ENCODE results near the gene CDIPT. TPM values are rescaled to one million over a fixed set of nuclear protein-coding genes. Genes with fewer than 3 reads are reported as not detected.

Gene CDIPT
- total RNA-seq, 1 experiment from 2014 or later: 58.3 TPM

DNA sequence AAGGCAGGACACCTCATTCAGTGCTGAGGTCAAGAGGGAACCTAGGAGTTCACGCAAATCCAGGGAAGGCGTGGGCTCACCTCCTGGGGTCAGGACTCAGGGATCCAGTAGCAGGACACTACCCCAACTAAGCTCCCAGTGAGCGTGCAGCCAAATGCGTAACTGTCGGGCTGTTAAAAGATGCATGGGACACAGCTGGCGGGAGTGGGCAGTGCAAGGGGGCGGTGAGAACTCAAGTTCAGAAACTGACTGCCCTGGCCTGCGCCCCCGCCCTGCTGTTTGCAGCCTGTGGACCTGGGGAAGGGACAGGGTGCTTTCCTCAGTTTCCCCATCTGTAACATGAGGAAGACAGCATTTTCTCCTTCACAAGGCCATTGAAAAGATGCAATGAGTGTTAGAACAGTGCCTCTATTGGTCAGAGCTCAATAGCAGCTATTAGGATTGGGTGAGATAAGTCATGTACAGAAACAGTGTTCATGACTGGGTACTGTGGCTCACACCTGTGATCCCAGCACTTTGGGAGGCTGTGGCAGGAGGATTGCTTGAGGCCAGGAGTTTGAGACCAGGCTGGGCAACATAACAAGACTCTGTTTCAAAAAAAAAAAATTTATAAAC lies 20.2 kb downstream of the CDIPT start:
- H3K36me3 ChIP-seq (ENCODE audit: control insufficient read depth in 1 of 2, insufficient read depth in 2 of 2, low read length in 2 of 2): peaks cover 0 to 2% of the 10 kb centered on the region in 2 experiments; a peak in 2 of 4 replicates
- POLR2A ChIA-PET: no interaction called here
- H3K9me2 ChIP-seq (ENCODE audit: insufficient read depth): no peaks in the 10 kb centered on the region
- no peaks in the 10 kb centered on the region for H3K79me2 ChIP-seq (ENCODE audit: insufficient read depth, low read length)
- RAD21 ChIA-PET (ENCODE audit: low non-redundant PET in 1 of 2, low total read pairs in 2 of 2, uncharacterized antibody in 2 of 2, unreplicated experiment in 2 of 2): no interaction called here
- H2AFZ ChIP-seq (ENCODE audit: low read depth, low read length, poor library complexity, severe bottlenecking): no peak overlapping the region
- no peak overlapping the region for H3K4me3 ChIP-seq (replicated peaks in 1 of 2; ENCODE audit: low read depth in 1 of 2, low read length in 2 of 2)
- no peak overlapping the region for H3K9ac ChIP-seq (ENCODE audit: low read length)
- H4K20me1 ChIP-seq (ENCODE audit: insufficient read depth): no peaks in the 10 kb centered on the region
- DNase-seq (ENCODE audit: low read depth, low spot score) (no peak), ATAC-seq (peak; percentile 80)
- no peaks in the 10 kb centered on the region for H3K4me1 ChIP-seq (ENCODE audit: control insufficient read depth in 1 of 2, insufficient read depth in 2 of 2, low read length in 2 of 2)
- CTCF ChIA-PET: interaction anchor here (1.1 kb wide), 1 partner anchor 35 kb away, joined by 5 read pairs; no protein-coding TSS in a partner anchor
- intact Hi-C loops (cut with micrococcal nuclease): no loop called here
- H3K27me3 ChIP-seq (ENCODE audit: insufficient read depth, low read length): no peaks in the 10 kb centered on the region
- BruUV-seq (replicated peaks): no TSS peak
- no peak overlapping the region for H3K4me2 ChIP-seq (ENCODE audit: low read length)
- H3K27ac ChIP-seq (ENCODE audit: low read depth, low read length): no peak overlapping the region
- H3K9me3 ChIP-seq (ENCODE audit: control insufficient read depth in 1 of 2, insufficient read depth in 1 of 2, low read depth in 1 of 2, low read length in 2 of 2): no peaks in the 10 kb centered on the region
- TF ChIP-seq, protein P1, sequence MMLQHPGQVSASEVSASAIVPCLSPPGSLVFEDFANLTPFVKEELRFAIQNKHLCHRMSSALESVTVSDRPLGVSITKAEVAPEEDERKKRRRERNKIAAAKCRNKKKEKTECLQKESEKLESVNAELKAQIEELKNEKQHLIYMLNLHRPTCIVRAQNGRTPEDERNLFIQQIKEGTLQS (IDR thresholded peaks at IDR 0.05): no peak
- TF ChIP-seq, protein P2, sequence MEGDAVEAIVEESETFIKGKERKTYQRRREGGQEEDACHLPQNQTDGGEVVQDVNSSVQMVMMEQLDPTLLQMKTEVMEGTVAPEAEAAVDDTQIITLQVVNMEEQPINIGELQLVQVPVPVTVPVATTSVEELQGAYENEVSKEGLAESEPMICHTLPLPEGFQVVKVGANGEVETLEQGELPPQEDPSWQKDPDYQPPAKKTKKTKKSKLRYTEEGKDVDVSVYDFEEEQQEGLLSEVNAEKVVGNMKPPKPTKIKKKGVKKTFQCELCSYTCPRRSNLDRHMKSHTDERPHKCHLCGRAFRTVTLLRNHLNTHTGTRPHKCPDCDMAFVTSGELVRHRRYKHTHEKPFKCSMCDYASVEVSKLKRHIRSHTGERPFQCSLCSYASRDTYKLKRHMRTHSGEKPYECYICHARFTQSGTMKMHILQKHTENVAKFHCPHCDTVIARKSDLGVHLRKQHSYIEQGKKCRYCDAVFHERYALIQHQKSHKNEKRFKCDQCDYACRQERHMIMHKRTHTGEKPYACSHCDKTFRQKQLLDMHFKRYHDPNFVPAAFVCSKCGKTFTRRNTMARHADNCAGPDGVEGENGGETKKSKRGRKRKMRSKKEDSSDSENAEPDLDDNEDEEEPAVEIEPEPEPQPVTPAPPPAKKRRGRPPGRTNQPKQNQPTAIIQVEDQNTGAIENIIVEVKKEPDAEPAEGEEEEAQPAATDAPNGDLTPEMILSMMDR (IDR thresholded peaks at IDR 0.05 in 2 of 3, conservative IDR thresholded peaks at IDR 0.05 in 1 of 3; ENCODE audit: borderline replicate concordance in 1 of 3, insufficient read depth in 1 of 3, low read depth in 2 of 3, low read length in 2 of 3): 0 out of 6 replicates have a peak, but pooled peaks of 1 of the 3 experiments have one; percentile 10
- no peak for TF ChIP-seq TCF7L2 (IDR thresholded peaks at IDR 0.05; ENCODE audit: borderline replicate concordance, extremely low read depth, insufficient read depth, insufficient read length)
- TF ChIP-seq ZFX (IDR thresholded peaks at IDR 0.05): no peak
- TF ChIP-seq RAD21 (IDR thresholded peaks at IDR 0.05; ENCODE audit: low read depth): peak; percentile 20; the same call in 1 of the 2 replicates

DNA sequence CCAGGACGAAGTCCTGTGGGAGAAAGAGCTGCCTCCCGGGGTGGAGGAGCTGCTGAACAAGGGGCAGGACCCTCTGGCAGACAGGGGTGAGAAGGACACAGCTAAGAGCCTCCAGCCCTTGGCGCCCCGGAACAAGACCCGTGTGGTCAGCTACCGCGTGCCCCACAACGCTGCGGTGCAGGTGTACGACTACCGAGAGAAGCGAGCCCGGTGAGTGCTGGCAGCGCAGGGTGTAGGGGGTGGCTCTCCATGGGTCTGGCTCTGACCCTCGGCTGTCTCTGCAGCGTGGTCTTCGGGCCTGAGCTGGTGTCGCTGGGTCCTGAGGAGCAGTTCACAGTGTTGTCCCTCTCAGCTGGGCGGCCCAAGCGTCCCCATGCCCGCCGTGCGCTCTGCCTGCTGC lies 21.4 kb downstream of the CDIPT start:
- Histone ChIP-seq H3K4me3 (replicated peaks in 1 of 2; ENCODE audit: low read depth in 1 of 2, low read length in 2 of 2) (no peak overlapping the region), H3K9me3 (ENCODE audit: control insufficient read depth in 1 of 2, insufficient read depth in 1 of 2, low read depth in 1 of 2, low read length in 2 of 2) (no peaks in the 10 kb centered on the region), H3K27me3 (ENCODE audit: insufficient read depth, low read length) (no peaks in the 10 kb centered on the region), H3K27ac (ENCODE audit: low read depth, low read length) (no peak overlapping the region), H4K20me1 (ENCODE audit: insufficient read depth) (no peaks in the 10 kb centered on the region), H2AFZ (ENCODE audit: low read depth, low read length, poor library complexity, severe bottlenecking) (no peak overlapping the region), H3K79me2 (ENCODE audit: insufficient read depth, low read length) (no peaks in the 10 kb centered on the region), H3K4me1 (ENCODE audit: control insufficient read depth in 1 of 2, insufficient read depth in 2 of 2, low read length in 2 of 2) (no peaks in the 10 kb centered on the region), H3K9ac (ENCODE audit: low read length) (no peak overlapping the region), H3K36me3 (ENCODE audit: control insufficient read depth in 1 of 2, insufficient read depth in 2 of 2, low read length in 2 of 2) (peaks cover 0 to 4% of the 10 kb centered on the region in 2 experiments; a peak in 2 of 4 replicates), H3K4me2 (ENCODE audit: low read length) (no peak overlapping the region), H3K9me2 (ENCODE audit: insufficient read depth) (no peaks in the 10 kb centered on the region)
- RAD21 ChIA-PET (ENCODE audit: low non-redundant PET in 1 of 2, low total read pairs in 2 of 2, uncharacterized antibody in 2 of 2, unreplicated experiment in 2 of 2): interaction anchor here in 1 of 2 experiments (0.8 kb wide), 1 partner anchor 26 kb away, joined by 4 read pairs; the partner anchor contains the start of gene PAGR1
- POLR2A ChIA-PET: interaction anchor here (0.6 kb wide), 1 partner anchor 12 kb away, joined by 3 read pairs; no protein-coding TSS in a partner anchor
- BruUV-seq (replicated peaks): no TSS peak
- DNase-seq (ENCODE audit: low read depth, low spot score) (no peak), ATAC-seq (no peak)
- intact Hi-C loops (cut with micrococcal nuclease): no loop called here
- CTCF ChIA-PET: no interaction called here
- TF ChIP-seq SIN3A (IDR thresholded peaks at IDR 0.05; ENCODE audit: low read depth) (no peak), JUND (IDR thresholded peaks at IDR 0.05) (no peak), YY1 (IDR thresholded peaks at IDR 0.05; ENCODE audit: extremely low read depth, insufficient replicate concordance, low read depth, low read length) (no peak), ZNF274 (IDR thresholded peaks at IDR 0.05; ENCODE audit: low read depth, low read length) (no peak)
- TF ChIP-seq, protein P3, sequence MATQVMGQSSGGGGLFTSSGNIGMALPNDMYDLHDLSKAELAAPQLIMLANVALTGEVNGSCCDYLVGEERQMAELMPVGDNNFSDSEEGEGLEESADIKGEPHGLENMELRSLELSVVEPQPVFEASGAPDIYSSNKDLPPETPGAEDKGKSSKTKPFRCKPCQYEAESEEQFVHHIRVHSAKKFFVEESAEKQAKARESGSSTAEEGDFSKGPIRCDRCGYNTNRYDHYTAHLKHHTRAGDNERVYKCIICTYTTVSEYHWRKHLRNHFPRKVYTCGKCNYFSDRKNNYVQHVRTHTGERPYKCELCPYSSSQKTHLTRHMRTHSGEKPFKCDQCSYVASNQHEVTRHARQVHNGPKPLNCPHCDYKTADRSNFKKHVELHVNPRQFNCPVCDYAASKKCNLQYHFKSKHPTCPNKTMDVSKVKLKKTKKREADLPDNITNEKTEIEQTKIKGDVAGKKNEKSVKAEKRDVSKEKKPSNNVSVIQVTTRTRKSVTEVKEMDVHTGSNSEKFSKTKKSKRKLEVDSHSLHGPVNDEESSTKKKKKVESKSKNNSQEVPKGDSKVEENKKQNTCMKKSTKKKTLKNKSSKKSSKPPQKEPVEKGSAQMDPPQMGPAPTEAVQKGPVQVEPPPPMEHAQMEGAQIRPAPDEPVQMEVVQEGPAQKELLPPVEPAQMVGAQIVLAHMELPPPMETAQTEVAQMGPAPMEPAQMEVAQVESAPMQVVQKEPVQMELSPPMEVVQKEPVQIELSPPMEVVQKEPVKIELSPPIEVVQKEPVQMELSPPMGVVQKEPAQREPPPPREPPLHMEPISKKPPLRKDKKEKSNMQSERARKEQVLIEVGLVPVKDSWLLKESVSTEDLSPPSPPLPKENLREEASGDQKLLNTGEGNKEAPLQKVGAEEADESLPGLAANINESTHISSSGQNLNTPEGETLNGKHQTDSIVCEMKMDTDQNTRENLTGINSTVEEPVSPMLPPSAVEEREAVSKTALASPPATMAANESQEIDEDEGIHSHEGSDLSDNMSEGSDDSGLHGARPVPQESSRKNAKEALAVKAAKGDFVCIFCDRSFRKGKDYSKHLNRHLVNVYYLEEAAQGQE (IDR thresholded peaks at IDR 0.05; ENCODE audit: low read depth): no peak

All from HCT116 (cell line).